Measurements from ENCODE around the gene ZBTB39.
"Not testable (repeated sequence)": the region's sequence is repeated elsewhere in the genome, so short reads cannot be mapped to it uniquely, and the experiment has no call there.

ZBTB39 gene

GRCh38 chr12:56980268-56980667 lies 26.1 kb downstream of the ZBTB39 start:
- no peak for DNase-seq (ENCODE audit: low read depth)

GRCh38 chr12:56979628-56980027 lies 26.7 kb downstream of the ZBTB39 start:
- DNase-seq (ENCODE audit: low read depth), result no peak

GRCh38 chr12:56978397-56979138 lies 27.8 kb downstream of the ZBTB39 start:
- DNase-seq (ENCODE audit: low read depth), result no peak

GRCh38 chr12:56977361-56977760 lies 29.0 kb downstream of the ZBTB39 start:
- DNase-seq (ENCODE audit: low read depth), result not testable (repeated sequence)

- DNase-seq (ENCODE audit: low read depth), result not testable (repeated sequence)
Measured at GRCh38 chr12:56974224-56974623, 32.1 kb downstream of the ZBTB39 start.

GRCh38 chr12:56968910-56969309 lies 37.4 kb downstream of the ZBTB39 start:
- not testable (repeated sequence) for DNase-seq (ENCODE audit: low read depth)

GRCh38 chr12:56965997-56966642 lies 40.2 kb downstream of the ZBTB39 start:
- not testable (repeated sequence) for DNase-seq (ENCODE audit: low read depth)

GRCh38 chr12:56965124-56965523 lies 41.2 kb downstream of the ZBTB39 start:
- DNase-seq (ENCODE audit: low read depth), result not testable (repeated sequence)

GRCh38 chr12:56963557-56963956 lies 42.8 kb downstream of the ZBTB39 start:
- DNase-seq (ENCODE audit: low read depth), result not testable (repeated sequence)

- DNase-seq (ENCODE audit: low read depth), result not testable (repeated sequence)
Measured at GRCh38 chr12:56962247-56962646, 44.1 kb downstream of the ZBTB39 start.

- DNase-seq (ENCODE audit: low read depth), result no peak
Measured at GRCh38 chr12:56958422-56958821, 47.9 kb downstream of the ZBTB39 start.

- DNase-seq (ENCODE audit: low read depth), result no peak
Measured at GRCh38 chr12:56957229-56958052, 48.9 kb downstream of the ZBTB39 start, which contains the start of gene RDH16. TSS of gene RDH16 (minus strand) at chr12:56957608. CDS start at chr12:56957462, 146 bp downstream.

- DNase-seq (ENCODE audit: low read depth), result no peak
Measured at GRCh38 chr12:56955631-56956256, 50.6 kb downstream of the ZBTB39 start.

- no peak for DNase-seq (ENCODE audit: low read depth)
Measured at GRCh38 chr12:56954958-56955355, 51.4 kb downstream of the ZBTB39 start.

GRCh38 chr12:56954057-56954957 lies 52.0 kb downstream of the ZBTB39 start:
- no peak for DNase-seq (ENCODE audit: low read depth)

GRCh38 chr12:56953314-56953713 lies 53.0 kb downstream of the ZBTB39 start:
- no peak for DNase-seq (ENCODE audit: low read depth)

GRCh38 chr12:56951582-56952339 lies 54.6 kb downstream of the ZBTB39 start:
- no peak for DNase-seq (ENCODE audit: low read depth)

- DNase-seq (ENCODE audit: low read depth), result no peak
Measured at GRCh38 chr12:56948881-56949280, 57.5 kb downstream of the ZBTB39 start.

Data from stimulated activated CD8-positive, alpha-beta memory T cell treated with anti-CD3 and anti-CD28 coated beads, Interleukin-12 subunit alpha, Interleukin-12 subunit beta, amount 100 ng/mL, for 4 hours (primary cell).